HG02642 (cell line): ENCODE data around the gene COL20A1.
A peak's percentile ranks its signal among the peaks of the same experiment; 100 is the strongest.

Experiments used
- ATAC-seq: cut with Tn5 transposase; IDR thresholded peaks from one replicate; pipeline ENCODE4 v1.9.1; 2021; ENCODE audit warnings: mild to moderate bottlenecking; ENCODE audit not compliant: unreplicated experiment, poor library complexity

Gene COL20A1

GRCh38 chr20:63260521-63260920, 32.5 kb upstream of the COL20A1 start:
- ATAC-seq = no peak

GRCh38 chr20:63261060-63261794, 31.8 kb upstream of the COL20A1 start:
- no peak for ATAC-seq

GRCh38 chr20:63261795-63262528, 31.0 kb upstream of the COL20A1 start:
- ATAC-seq = no peak

GRCh38 chr20:63262836-63263235, 30.1 kb upstream of the COL20A1 start:
- no peak for ATAC-seq

GRCh38 chr20:63264000-63264399, 29.0 kb upstream of the COL20A1 start:
- no peak for ATAC-seq

GRCh38 chr20:63264519-63264918, 28.5 kb upstream of the COL20A1 start:
- no peak for ATAC-seq

GRCh38 chr20:63265891-63266515, 27.0 kb upstream of the COL20A1 start:
- ATAC-seq = no peak

GRCh38 chr20:63267691-63268090, 25.3 kb upstream of the COL20A1 start:
- no peak for ATAC-seq

GRCh38 chr20:63268256-63268655, 24.7 kb upstream of the COL20A1 start:
- ATAC-seq = no peak

GRCh38 chr20:63268671-63269439, 24.1 kb upstream of the COL20A1 start:
- ATAC-seq = no peak

GRCh38 chr20:63269724-63270123, 23.3 kb upstream of the COL20A1 start:
- ATAC-seq = no peak

GRCh38 chr20:63270606-63271325, 22.2 kb upstream of the COL20A1 start:
- ATAC-seq = no peak

- peak; percentile 89 for ATAC-seq
Measured at GRCh38 chr20:63272105-63273058, 20.6 kb upstream of the COL20A1 start, which contains the start of gene ARFGAP1. Gene ARFGAP1, plus strand, starts transcription at chr20:63272813. Its CDS starts 2,768 bp downstream, at chr20:63275581.

- no peak for ATAC-seq
Measured at GRCh38 chr20:63273059-63273579, 19.9 kb upstream of the COL20A1 start.

GRCh38 chr20:63273635-63274380, 19.2 kb upstream of the COL20A1 start:
- ATAC-seq = no peak

GRCh38 chr20:63274381-63275228, 18.4 kb upstream of the COL20A1 start:
- ATAC-seq = no peak

GRCh38 chr20:63275825-63276224, 17.2 kb upstream of the COL20A1 start:
- ATAC-seq = no peak
